ENCODE data around the gene HOXA3. TPM values are rescaled to one million over a fixed set of nuclear protein-coding genes. Genes with fewer than 3 reads are reported as not detected.

HOXA3 gene
- total RNA-seq, 1 experiment from 2014 or later: 30.2 TPM

DNA sequence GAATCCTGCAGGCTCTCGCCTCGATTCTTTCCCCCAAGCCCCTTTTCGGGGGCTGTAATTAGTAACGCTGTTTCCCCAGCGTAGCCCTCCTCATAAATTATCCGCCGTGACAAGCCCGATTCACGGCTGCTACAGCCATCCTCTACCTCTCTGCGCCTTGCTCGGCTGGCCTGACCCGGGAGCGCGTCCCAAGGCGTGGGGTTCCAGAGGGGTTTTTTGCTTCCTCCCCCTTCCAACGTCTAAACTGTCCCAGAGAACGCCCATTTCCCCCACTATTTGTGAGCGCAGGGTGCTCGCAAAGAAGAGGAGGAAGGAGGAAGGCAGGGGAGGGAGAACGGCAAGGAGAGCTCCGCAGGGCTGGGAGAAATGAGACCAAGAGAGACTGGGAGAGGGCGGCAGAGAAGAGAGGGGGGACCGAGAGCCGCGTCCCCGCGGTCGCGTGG, 9.8 kb downstream of the HOXA3 start:
- Histone ChIP-seq H3K27me3 (ENCODE audit: control insufficient read depth, insufficient read depth, low read length) (no peaks in the 10 kb centered on the region), H3K36me3 (ENCODE audit: control insufficient read depth, insufficient read depth, low read length) (no peaks in the 10 kb centered on the region), H3K4me3 (ENCODE audit: low read depth in 2 of 2, low read length in 2 of 2) (peak overlapping the region; percentile 58 to 87), H3K9me3 (ENCODE audit: control insufficient read depth, insufficient read depth, low read depth, low read length) (no peaks in the 10 kb centered on the region), H3K4me1 (ENCODE audit: control insufficient read depth, insufficient read depth, low read length) (peaks cover 20% of the 10 kb centered on the region), H3K27ac (ENCODE audit: low read length) (peak overlapping the region; percentile 84)
- ATAC-seq (peak; percentile 55), DNase-seq (ENCODE audit: low read depth, low spot score) (no peak)
- TF ChIP-seq REST (IDR thresholded peaks at IDR 0.05; ENCODE audit: insufficient read depth in 1 of 2, low read depth in 2 of 2, low read length in 1 of 2): no peak
- CTCF ChIA-PET: interaction anchor here (0.6 to 2.7 kb wide), 4 partner anchors 37 to 461 kb away, joined by 3 to 9 read pairs (median 4); no protein-coding TSS in a partner anchor
- in situ Hi-C loops (cut with HindIII; ENCODE audit: low pct_unique_long_range_greater_than_20kb, low sequenced_read_pairs) (loop anchor here (5.0 kb wide), 1 partner anchor 285 kb away; no protein-coding TSS in a partner anchor), intact Hi-C loops (cut with micrococcal nuclease; ENCODE audit: unreplicated experiment) (no loop called here)
- no TSS peak for BruUV-seq (replicated peaks)
- POLR2A ChIA-PET: no interaction called here

GRCh38 chr7:27141923-27142579, 10.3 kb downstream of the HOXA3 start:
- Histone ChIP-seq H3K27ac (ENCODE audit: low read length) (peak overlapping the region; percentile 84), H3K27me3 (ENCODE audit: control insufficient read depth, insufficient read depth, low read length) (no peaks in the 10 kb centered on the region), H3K4me3 (ENCODE audit: low read depth in 2 of 2, low read length in 2 of 2) (peak overlapping the region; percentile 58 to 87), H3K36me3 (ENCODE audit: control insufficient read depth, insufficient read depth, low read length) (no peaks in the 10 kb centered on the region), H3K4me1 (ENCODE audit: control insufficient read depth, insufficient read depth, low read length) (peaks cover 25% of the 10 kb centered on the region), H3K9me3 (ENCODE audit: control insufficient read depth, insufficient read depth, low read depth, low read length) (no peaks in the 10 kb centered on the region)
- in situ Hi-C loops (cut with HindIII; ENCODE audit: low pct_unique_long_range_greater_than_20kb, low sequenced_read_pairs) (loop anchor here (5.0 kb wide), 1 partner anchor 285 kb away; no protein-coding TSS in a partner anchor), intact Hi-C loops (cut with micrococcal nuclease; ENCODE audit: unreplicated experiment) (no loop called here)
- BruUV-seq (replicated peaks): no TSS peak
- CTCF ChIA-PET: interaction anchor here (0.5 to 2.7 kb wide), 4 partner anchors 14 to 460 kb away, joined by 3 to 9 read pairs (median 3); no protein-coding TSS in a partner anchor
- POLR2A ChIA-PET: no interaction called here
- DNase-seq (ENCODE audit: low read depth, low spot score) (no peak), ATAC-seq (peak; percentile 57)
- TF ChIP-seq POLR2AphosphoS5 (IDR thresholded peaks at IDR 0.05; ENCODE audit: low read depth, low read length) (no peak), SIN3A (IDR thresholded peaks at IDR 0.05; ENCODE audit: borderline replicate concordance, insufficient read depth, low read depth, low read length) (no peak), CTCF (IDR thresholded peaks at IDR 0.05) (peak; percentile 55), TCF7L2 (IDR thresholded peaks at IDR 0.05; ENCODE audit: low read depth, low read length) (no peak), REST (IDR thresholded peaks at IDR 0.05; ENCODE audit: insufficient read depth in 1 of 2, low read depth in 2 of 2, low read length in 1 of 2) (no peak)
